SK-N-SH (cell line): ENCODE data around the gene WDR81.

Experiments
- EP300 ChIP-seq, 2 experiments: IDR thresholded peaks; 2 replicates each; pipeline versions ENCODE4 v1.4.0 to v1.6.1; 2012; ENCODE audit warnings: borderline replicate concordance in 1 of 2, low read depth in 1 of 2, low read length in 1 of 2
- JUND ChIP-seq: IDR thresholded peaks from 2 replicates; pipeline ENCODE4 v1.4.0; 2012
- NRF1 ChIP-seq: IDR thresholded peaks from 2 replicates; pipeline ENCODE4 v1.6.1; 2012; ENCODE audit warnings: low read depth, mild to moderate bottlenecking, low read length
- RAD21 ChIP-seq: IDR thresholded peaks from 2 replicates; pipeline ENCODE4 v1.6.1; 2012; ENCODE audit warnings: mild to moderate bottlenecking, low read length
- YY1 ChIP-seq: IDR thresholded peaks from 2 replicates; pipeline ENCODE4 v1.4.0; 2012; ENCODE audit warnings: low read depth, mild to moderate bottlenecking
- TF ChIP-seq, protein P1 (sequence below): fragments of 200-600 bp; sonication (generic); IDR thresholded peaks from 2 replicates; pipeline ENCODE4 v1.6.1; 2017; ENCODE audit warnings: antibody characterized with exemption, mild to moderate bottlenecking, moderate library complexity

DNA sequence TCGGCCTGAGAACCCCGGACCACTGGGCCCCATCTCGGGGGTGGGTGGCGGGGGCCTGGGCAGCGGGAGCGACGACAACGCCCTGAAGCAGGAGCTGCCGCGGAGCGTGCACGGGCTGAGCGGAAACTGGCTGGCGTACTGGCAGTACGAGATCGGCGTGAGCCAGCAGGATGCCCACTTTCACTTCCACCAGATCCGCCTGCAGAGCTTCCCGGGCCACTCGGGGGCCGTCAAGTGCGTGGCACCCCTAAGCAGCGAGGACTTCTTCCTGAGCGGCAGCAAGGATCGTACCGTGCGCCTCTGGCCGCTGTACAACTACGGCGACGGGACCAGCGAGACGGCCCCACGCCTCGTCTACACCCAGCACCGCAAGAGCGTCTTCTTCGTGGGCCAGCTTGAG is 9.3 kb downstream of the WDR81 start:
- TF ChIP-seq, protein P1, sequence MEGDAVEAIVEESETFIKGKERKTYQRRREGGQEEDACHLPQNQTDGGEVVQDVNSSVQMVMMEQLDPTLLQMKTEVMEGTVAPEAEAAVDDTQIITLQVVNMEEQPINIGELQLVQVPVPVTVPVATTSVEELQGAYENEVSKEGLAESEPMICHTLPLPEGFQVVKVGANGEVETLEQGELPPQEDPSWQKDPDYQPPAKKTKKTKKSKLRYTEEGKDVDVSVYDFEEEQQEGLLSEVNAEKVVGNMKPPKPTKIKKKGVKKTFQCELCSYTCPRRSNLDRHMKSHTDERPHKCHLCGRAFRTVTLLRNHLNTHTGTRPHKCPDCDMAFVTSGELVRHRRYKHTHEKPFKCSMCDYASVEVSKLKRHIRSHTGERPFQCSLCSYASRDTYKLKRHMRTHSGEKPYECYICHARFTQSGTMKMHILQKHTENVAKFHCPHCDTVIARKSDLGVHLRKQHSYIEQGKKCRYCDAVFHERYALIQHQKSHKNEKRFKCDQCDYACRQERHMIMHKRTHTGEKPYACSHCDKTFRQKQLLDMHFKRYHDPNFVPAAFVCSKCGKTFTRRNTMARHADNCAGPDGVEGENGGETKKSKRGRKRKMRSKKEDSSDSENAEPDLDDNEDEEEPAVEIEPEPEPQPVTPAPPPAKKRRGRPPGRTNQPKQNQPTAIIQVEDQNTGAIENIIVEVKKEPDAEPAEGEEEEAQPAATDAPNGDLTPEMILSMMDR = no peak
- TF ChIP-seq YY1 (no peak), RAD21 (no peak), NRF1 (no peak), EP300 (IDR thresholded peaks at IDR 0.05; ENCODE audit: borderline replicate concordance in 1 of 2, low read depth in 1 of 2, low read length in 1 of 2) (no peak), JUND (no peak)
